PC-9 (cell line): ENCODE measurements around the gene FAM184A. TPM values are rescaled to one million over a fixed set of nuclear protein-coding genes. Genes with fewer than 3 reads are reported as not detected.

Experiments
- Bru-seq: library from RNA; stranded (reverse); fragments of 400-500 nt; gene quantifications from one replicate; lab custom pipeline; 2021; lab: Mats Ljungman, UMichigan
- BruChase-seq, 2 experiments: library from RNA; stranded (reverse); fragments of 400-500 nt; gene quantifications; one replicate each; lab custom pipeline; 2021; lab: Mats Ljungman, UMichigan
- BruUV-seq: library from RNA; stranded (reverse); fragments of 400-500 nt; replicated peaks from 2 replicates; lab custom pipeline; 2021; lab: Mats Ljungman, UMichigan
- CTCF ChIA-PET: fragments of 300-600 bp; sonication (Branson Sonifier 250); formaldehyde crosslinking; loops from one replicate; lab custom pipeline; 2022; ENCODE audit warnings: antibody characterized with exemption; lab: Charles Lee
- POLR2A ChIA-PET: fragments of 300-600 bp; sonication (Branson Sonifier 250); formaldehyde crosslinking; loops from one replicate; lab custom pipeline; 2022; ENCODE audit warnings: antibody characterized with exemption; ENCODE audit not compliant: unreplicated experiment; lab: Charles Lee
- DNase-seq, 2 experiments: peaks; one replicate each; pipeline versions ENCODE4 v3.0.0 to v3.0.0-alpha.2; 2015 to 2022; ENCODE audit warnings: mixed read lengths in 1 of 2
- H2AFZ ChIP-seq: fragments of 200-600 bp; sonication (generic); 2 replicates; pipeline ENCODE4 v1.8.1; 2017; ENCODE audit warnings: antibody characterized with exemption
- H3F3A ChIP-seq: fragments of 200-600 bp; sonication (generic); 2 replicates; pipeline ENCODE4 v1.8.1; 2017; ENCODE audit warnings: antibody characterized with exemption, mild to moderate bottlenecking, low read depth; ENCODE audit not compliant: insufficient read depth
- H3K27ac ChIP-seq: fragments of 200-600 bp; sonication (generic); 2 replicates; pipeline ENCODE4 v1.6.1; 2016; ENCODE audit warnings: mixed run types
- H3K27me3 ChIP-seq: fragments of 200-600 bp; sonication (generic); 2 replicates; pipeline ENCODE4 v1.6.1; 2016; ENCODE audit warnings: low read depth, mixed run types; ENCODE audit not compliant: insufficient read depth
- H3K36me3 ChIP-seq: fragments of 200-600 bp; sonication (generic); 2 replicates; pipeline ENCODE4 v1.6.1; 2016; ENCODE audit warnings: low read depth, mixed run types
- H3K4me1 ChIP-seq: fragments of 200-600 bp; sonication (generic); replicated peaks from 2 replicates; pipeline ENCODE4 v1.6.1; 2016; ENCODE audit warnings: mixed run types; ENCODE audit not compliant: insufficient read depth
- H3K4me2 ChIP-seq: fragments of 200-600 bp; sonication (generic); 2 replicates; pipeline ENCODE4 v1.6.1; 2017; ENCODE audit warnings: mixed run types
- H3K4me3 ChIP-seq: fragments of 200-600 bp; sonication (generic); 2 replicates; pipeline ENCODE4 v1.6.1; 2016; ENCODE audit warnings: mixed run types
- H3K79me2 ChIP-seq: fragments of 200-600 bp; sonication (generic); 2 replicates; pipeline ENCODE4 v1.6.1; 2017; ENCODE audit warnings: low read depth, mixed run types
- H3K9me2 ChIP-seq: fragments of 200-600 bp; sonication (generic); 2 replicates; pipeline ENCODE4 v1.8.1; 2017; ENCODE audit warnings: mild to moderate bottlenecking; ENCODE audit not compliant: insufficient read depth
- H3K9me3 ChIP-seq: fragments of 200-600 bp; sonication (generic); 2 replicates; pipeline ENCODE4 v1.8.1; 2016; ENCODE audit warnings: low read depth; ENCODE audit not compliant: insufficient read depth
- H4K20me1 ChIP-seq: fragments of 200-600 bp; sonication (generic); 2 replicates; pipeline ENCODE4 v1.8.1; 2017; ENCODE audit not compliant: insufficient read depth
- CTCF ChIP-seq: fragments of 200-600 bp; sonication (generic); conservative IDR thresholded peaks from 2 replicates; pipeline ENCODE4 v1.6.1; 2017; ENCODE audit warnings: mixed run types, antibody characterized with exemption, mild to moderate bottlenecking, moderate library complexity
- EZH2 ChIP-seq: fragments of 200-600 bp; sonication (generic); IDR thresholded peaks from 2 replicates; pipeline ENCODE4 v1.8.0; 2017; ENCODE audit warnings: antibody characterized with exemption, low read depth
- intact Hi-C: fragments of 100-400 bp; cut with micrococcal nuclease; formaldehyde crosslinking; loops from one replicate; pipeline ENCODE4 v1.10.0; 2022; ENCODE audit not compliant: unreplicated experiment
- long read RNA-seq: library from polyadenylated mRNA; stranded (forward); transcript quantifications from one replicate; pipeline ENCODE4 v2.0.0, GENCODE V29; 2022
- total RNA-seq: library from RNA; stranded (reverse); gene quantifications from 2 replicates; pipeline ENCODE4 v1.2.3, GENCODE V29; 2021

Gene FAM184A
- total RNA-seq: 0.85 and 1.1 TPM in 2 replicates
- percentile 22 among the genes with signal in this experiment for Bru-seq, nascent RNA
- BruChase-seq, experiment 1, labeled RNA remaining after a 2-hour chase: percentile 26 among the genes with signal in this experiment
- percentile 17 among the genes with signal in this experiment for BruChase-seq, experiment 2, labeled RNA remaining after a 6-hour chase
- long read RNA-seq: 0 reads

GRCh38 chr6:119078376-119079282, at the start of gene FAM184A:
FAM184A (minus strand) TSS chr6:119078664; CDS start chr6:119078299, 365 bp downstream.
- no peak within 1 kb of the TSS for H3K27ac ChIP-seq
- ChIA-PET CTCF (no interaction called here), POLR2A (no interaction called here)
- H3K9me3 ChIP-seq: peaks cover 10% of the 10 kb centered on the region; the same call in 1 of the 2 replicates
- H3K27me3 ChIP-seq: no peaks in the 10 kb centered on the region
- peak within 1 kb of the TSS; percentile 89 for H2AFZ ChIP-seq
- peak within 1 kb of the TSS; percentile 91 for H3K4me2 ChIP-seq
- no peak for TF ChIP-seq EZH2
- TF ChIP-seq CTCF: peak; percentile 37; the same call in 1 of the 2 replicates
- no peaks in the 10 kb centered on the region for H3K9me2 ChIP-seq
- H3K4me1 ChIP-seq: peaks cover 22% of the 10 kb centered on the region
- no peaks in the 10 kb centered on the region for H3K36me3 ChIP-seq
- H3K79me2 ChIP-seq: no peaks in the 10 kb centered on the region
- BruUV-seq: no TSS peak
- peaks cover 11% of the 10 kb centered on the region for H3F3A ChIP-seq
- DNase-seq: peak; percentile 63 to 70
- no peaks in the 10 kb centered on the region for H4K20me1 ChIP-seq
- intact Hi-C loops: no loop called here
- H3K4me3 ChIP-seq: peak within 1 kb of the TSS; percentile 65

GRCh38 chr6:119127627-119128026, 49.2 kb upstream of the FAM184A start:
- H3K4me2 ChIP-seq: no peak overlapping the region
- POLR2A ChIA-PET: no interaction called here
- peaks cover 20% of the 10 kb centered on the region for H3F3A ChIP-seq
- H3K36me3 ChIP-seq: no peaks in the 10 kb centered on the region
- CTCF ChIA-PET: no interaction called here
- H4K20me1 ChIP-seq: no peaks in the 10 kb centered on the region
- no peak overlapping the region for H3K27ac ChIP-seq
- intact Hi-C loops: loop anchor here (5.0 kb wide), 1 partner anchor 1700 kb away; no protein-coding TSS in a partner anchor
- peaks cover 6% of the 10 kb centered on the region; the same call in 1 of the 2 replicates for H3K9me3 ChIP-seq
- no peaks in the 10 kb centered on the region for H3K27me3 ChIP-seq
- no peak overlapping the region for H3K4me3 ChIP-seq
- no peaks in the 10 kb centered on the region for H3K79me2 ChIP-seq
- H3K4me1 ChIP-seq: peaks cover 42% of the 10 kb centered on the region
- DNase-seq: no peak
- TF ChIP-seq CTCF (no peak), EZH2 (no peak)
- no peaks in the 10 kb centered on the region; the same call in 1 of the 2 replicates for H3K9me2 ChIP-seq
- no peak overlapping the region for H2AFZ ChIP-seq
- no TSS peak for BruUV-seq

- Histone ChIP-seq H3K27me3 (no peaks in the 10 kb centered on the region), H3K79me2 (no peaks in the 10 kb centered on the region), H2AFZ (no peak overlapping the region), H3K9me2 (no peaks in the 10 kb centered on the region; the same call in 1 of the 2 replicates), H3K36me3 (no peaks in the 10 kb centered on the region), H3K27ac (no peak overlapping the region), H3F3A (peaks cover 20% of the 10 kb centered on the region), H3K9me3 (peaks cover 6% of the 10 kb centered on the region; the same call in 1 of the 2 replicates), H3K4me2 (no peak overlapping the region), H4K20me1 (no peaks in the 10 kb centered on the region), H3K4me3 (no peak overlapping the region), H3K4me1 (peaks cover 42% of the 10 kb centered on the region)
- POLR2A ChIA-PET: no interaction called here
- DNase-seq: no peak
- TF ChIP-seq EZH2 (no peak), CTCF (no peak)
- BruUV-seq: no TSS peak
- CTCF ChIA-PET: no interaction called here
- intact Hi-C loops: loop anchor here (5.0 kb wide), 1 partner anchor 1700 kb away; no protein-coding TSS in a partner anchor
These were observed 48.4 kb upstream of the FAM184A start for GRCh38 chr6:119126826-119127225.
